Measurements from ENCODE around the gene PCDHGB3.
"Not testable (repeated sequence)": the region's sequence is repeated elsewhere in the genome, so short reads cannot be mapped to it uniquely, and the experiment has no call there.

The PCDHGB3 gene

DNA sequence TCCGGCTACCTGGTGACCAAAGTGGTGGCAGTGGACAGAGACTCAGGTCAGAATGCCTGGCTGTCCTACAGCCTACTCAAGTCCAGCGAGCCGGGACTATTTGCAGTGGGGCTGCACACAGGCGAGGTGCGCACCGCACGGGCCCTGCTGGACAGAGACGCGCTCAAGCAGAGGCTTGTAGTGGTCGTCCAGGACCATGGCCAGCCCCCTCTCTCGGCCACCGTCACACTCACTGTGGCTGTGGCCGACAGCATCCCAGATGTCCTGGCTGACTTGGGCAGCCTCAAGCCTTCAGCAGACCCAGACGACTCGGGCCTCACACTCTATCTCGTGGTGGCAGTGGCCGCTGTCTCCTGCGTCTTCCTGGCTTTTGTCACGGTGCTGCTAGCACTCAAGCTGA, 13.1 kb upstream of the PCDHGB3 start:
- DNase-seq (ENCODE audit: extremely low read depth in 1 of 2, low read depth in 1 of 2) = no peak

- DNase-seq (ENCODE audit: extremely low read depth in 1 of 2, low read depth in 1 of 2) = no peak
Observed at GRCh38 chr5:141359790-141360426, 10.1 kb upstream of the PCDHGB3 start, which contains the start of gene PCDHGB2. Gene PCDHGB2 (plus strand): TSS chr5:141359994. CDS start chr5:141360136, 142 bp downstream.

- DNase-seq (ENCODE audit: extremely low read depth in 1 of 2, low read depth in 1 of 2) = no peak
Observed at GRCh38 chr5:141360685-141361084, 9.4 kb upstream of the PCDHGB3 start.

DNA sequence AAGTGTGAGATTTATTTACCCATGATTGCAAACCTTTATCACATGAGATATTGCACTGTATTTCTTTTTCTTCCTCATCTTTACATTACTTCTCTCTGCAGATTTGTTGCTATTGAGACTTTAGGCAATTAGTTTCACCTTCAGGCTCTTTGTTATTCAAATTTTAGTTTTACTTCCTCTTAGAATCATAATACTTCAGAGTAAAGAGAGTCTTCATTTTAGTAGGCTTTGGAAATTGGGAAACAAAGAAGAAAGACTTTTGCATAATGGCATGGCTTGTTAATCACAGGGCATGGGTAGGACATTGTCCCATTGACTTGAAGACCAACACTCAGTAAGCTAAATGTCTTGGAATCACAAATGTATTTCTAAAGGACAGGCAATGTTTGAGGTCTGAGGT, 7.3 kb upstream of the PCDHGB3 start:
- no peak for DNase-seq (ENCODE audit: extremely low read depth in 1 of 2, low read depth in 1 of 2)

DNA sequence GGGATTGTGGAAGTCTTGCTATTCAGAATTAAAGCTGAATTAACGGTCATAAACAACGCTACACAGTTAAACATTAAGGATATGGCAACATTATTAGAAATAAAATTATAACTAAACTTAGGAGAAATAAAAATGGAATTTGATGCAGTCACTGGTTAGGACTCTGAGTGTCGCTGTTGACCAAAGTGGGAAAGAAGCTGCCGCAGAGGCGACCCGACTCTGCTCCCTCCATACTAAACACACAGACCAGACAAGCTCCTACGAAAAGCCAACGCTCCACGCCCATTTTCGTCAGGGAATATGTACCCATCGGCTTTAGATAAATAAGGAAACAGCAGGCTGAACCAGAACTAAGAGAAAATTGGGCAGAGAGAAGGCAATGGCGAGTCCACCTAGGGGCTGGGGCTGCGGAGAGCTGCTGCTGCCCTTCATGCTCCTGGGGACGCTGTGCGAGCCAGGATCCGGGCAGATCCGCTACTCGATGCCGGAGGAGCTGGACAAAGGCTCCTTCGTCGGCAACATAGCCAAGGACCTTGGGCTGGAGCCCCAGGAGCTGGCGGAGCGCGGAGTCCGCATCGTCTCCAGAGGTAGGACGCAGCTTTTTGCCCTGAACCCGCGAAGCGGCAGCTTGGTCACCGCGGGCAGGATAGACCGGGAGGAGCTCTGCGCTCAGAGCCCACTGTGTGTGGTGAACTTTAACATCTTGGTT, 5.9 kb upstream of the PCDHGB3 start, which contains the start of gene PCDHGA5:
Gene PCDHGA5, plus strand, starts transcription at position 211 of the 709 bp plus-strand sequence. Its CDS starts 169 bp downstream, at position 380.
- no peak for DNase-seq (ENCODE audit: extremely low read depth in 1 of 2, low read depth in 1 of 2)

DNA sequence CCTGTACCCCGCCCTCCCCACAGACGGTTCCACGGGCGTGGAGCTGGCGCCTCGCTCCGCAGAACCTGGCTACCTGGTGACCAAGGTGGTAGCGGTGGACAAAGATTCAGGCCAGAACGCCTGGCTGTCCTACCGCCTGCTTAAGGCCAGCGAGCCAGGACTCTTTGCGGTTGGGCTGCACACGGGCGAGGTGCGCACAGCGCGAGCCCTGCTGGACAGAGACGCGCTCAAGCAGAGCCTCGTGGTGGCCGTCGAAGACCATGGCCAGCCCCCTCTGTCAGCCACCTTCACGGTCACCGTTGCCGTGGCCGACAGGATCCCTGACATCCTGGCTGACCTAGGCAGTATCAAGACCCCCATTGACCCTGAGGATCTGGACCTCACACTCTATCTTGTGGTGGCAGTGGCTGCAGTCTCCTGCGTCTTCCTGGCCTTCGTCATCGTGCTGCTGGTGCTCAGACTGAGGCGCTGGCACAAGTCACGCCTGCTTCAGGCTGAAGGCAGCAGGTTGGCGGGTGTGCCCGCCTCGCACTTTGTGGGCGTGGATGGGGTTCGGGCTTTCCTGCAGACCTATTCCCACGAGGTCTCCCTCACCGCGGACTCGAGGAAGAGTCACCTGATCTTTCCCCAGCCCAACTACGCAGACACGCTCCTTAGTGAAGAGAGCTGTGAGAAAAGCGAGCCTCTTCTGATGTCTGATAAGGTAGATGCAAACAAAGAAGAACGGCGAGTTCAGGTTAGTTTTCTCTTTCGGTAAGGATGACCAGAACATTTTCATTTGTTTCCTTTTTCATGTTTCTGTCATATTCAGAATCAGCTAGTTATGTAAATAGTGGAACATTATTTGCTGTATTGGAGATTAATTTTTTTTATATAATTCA, 3.8 kb upstream of the PCDHGB3 start:
- no peak for DNase-seq (ENCODE audit: extremely low read depth in 1 of 2, low read depth in 1 of 2)

- no peak for DNase-seq (ENCODE audit: extremely low read depth in 1 of 2, low read depth in 1 of 2)
Observed at GRCh38 chr5:141371572-141372475, 1.8 kb downstream of the PCDHGB3 start.

DNA sequence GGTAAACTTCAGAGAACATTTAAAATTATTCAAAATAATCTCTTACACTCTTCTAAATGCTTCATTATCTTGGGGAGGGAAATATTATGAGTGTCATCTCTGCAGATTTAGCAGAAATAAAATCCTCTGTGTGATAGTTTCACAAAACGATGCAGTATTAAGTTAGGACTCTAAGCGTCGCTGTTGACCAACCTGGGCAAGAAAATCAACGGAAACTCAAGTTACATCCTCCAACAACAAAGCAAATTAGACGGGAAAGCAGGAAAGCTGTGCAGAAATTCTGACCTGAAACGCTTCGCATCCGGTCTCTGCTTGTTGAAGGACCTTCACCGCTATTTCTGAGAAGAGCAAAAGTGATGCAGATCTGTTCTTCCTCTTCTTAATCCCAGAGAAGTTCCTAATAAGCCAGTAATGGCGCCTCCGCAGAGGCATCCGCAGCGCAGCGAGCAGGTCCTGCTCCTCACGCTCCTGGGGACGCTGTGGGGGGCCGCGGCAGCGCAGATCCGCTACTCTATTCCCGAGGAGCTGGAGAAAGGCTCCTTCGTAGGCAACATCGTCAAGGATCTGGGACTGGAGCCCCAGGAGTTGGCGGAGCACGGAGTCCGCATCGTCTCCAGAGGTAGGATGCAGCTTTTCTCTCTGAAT, 3.8 kb downstream of the PCDHGB3 start, which contains the start of gene PCDHGA6:
Gene PCDHGA6, plus strand, starts transcription at position 219 of the 645 bp plus-strand sequence. Its CDS starts 193 bp downstream, at position 412.
- DNase-seq (ENCODE audit: extremely low read depth in 1 of 2, low read depth in 1 of 2) = no peak

- no peak for DNase-seq (ENCODE audit: extremely low read depth in 1 of 2, low read depth in 1 of 2)
Observed at GRCh38 chr5:141374627-141375026, 4.6 kb downstream of the PCDHGB3 start.

DNA sequence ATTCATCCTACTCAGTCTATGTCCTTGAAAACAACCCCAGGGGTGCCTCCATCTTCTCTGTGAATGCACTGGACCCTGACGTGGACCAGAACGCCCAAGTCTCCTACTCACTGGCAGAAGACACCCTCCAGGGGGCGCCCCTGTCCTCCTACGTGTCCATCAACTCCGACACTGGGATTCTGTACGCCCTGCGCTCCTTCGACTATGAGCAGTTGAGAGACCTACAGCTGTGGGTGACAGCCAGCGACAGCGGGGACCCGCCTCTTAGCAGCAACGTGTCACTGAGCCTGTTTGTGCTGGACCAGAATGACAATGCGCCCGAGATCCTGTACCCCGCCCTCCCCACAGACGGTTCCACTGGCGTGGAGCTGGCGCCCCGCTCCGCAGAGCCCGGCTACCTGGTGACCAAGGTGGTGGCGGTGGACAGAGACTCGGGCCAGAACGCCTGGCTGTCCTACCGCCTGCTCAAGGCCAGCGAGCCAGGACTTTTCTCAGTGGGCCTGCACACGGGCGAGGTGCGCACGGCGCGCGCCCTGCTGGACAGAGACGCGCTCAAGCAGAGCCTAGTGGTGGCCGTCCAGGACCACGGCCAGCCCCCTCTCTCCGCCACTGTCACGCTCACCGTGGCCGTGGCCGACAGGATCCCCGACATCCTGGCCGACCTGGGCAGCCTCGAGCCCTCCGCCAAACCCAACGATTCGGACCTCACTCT, 5.6 kb downstream of the PCDHGB3 start:
- not testable (repeated sequence) for DNase-seq (ENCODE audit: extremely low read depth in 1 of 2, low read depth in 1 of 2)

DNA sequence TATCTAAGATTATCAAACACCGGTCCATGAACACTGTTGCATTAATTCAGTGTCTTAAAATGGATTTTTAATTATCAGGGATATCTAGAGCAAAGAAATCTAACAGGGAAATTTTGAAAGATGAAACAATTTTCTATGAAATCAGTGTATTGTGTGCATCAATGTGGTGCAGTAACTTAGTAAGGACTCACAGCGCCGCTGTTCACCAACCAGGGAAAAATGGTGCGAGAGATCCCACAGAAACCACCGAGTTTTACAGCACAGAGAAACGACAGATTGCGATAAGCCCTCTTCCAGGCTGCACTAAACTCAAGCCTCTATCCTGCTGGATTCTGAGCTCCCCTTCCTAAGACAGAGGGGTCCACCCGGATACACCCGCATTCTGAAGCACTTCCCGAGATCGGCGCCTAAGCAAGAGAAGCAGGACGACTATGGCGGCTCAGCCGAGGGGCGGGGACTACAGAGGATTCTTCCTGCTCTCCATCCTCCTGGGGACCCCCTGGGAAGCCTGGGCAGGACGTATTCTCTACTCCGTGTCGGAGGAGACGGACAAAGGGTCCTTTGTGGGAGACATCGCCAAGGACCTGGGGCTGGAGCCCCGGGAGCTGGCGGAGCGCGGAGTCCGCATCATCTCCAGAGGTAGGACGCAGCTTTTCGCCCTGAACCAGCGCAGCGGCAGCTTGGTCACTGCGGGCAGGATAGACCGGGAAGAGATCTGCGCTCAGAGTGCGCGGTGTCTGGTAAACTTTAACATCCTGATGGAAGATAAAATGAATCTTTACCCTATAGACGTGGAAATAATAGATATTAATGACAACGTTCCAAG, 12.6 kb downstream of the PCDHGB3 start, which contains the start of gene PCDHGA7:
Gene PCDHGA7, plus strand, starts transcription at position 274 of the 826 bp plus-strand sequence. Its CDS starts 158 bp downstream, at position 432.
- no peak for DNase-seq (ENCODE audit: extremely low read depth in 1 of 2, low read depth in 1 of 2)

GRCh38 chr5:141383345-141383744, 13.3 kb downstream of the PCDHGB3 start:
- DNase-seq (ENCODE audit: extremely low read depth in 1 of 2, low read depth in 1 of 2) = no peak

GRCh38 chr5:141384471-141385267, 14.6 kb downstream of the PCDHGB3 start:
- DNase-seq (ENCODE audit: extremely low read depth in 1 of 2, low read depth in 1 of 2) = no peak

GRCh38 chr5:141387557-141388311, 17.7 kb downstream of the PCDHGB3 start, which contains the start of gene PCDHGB4:
Gene PCDHGB4 (plus strand): TSS chr5:141387698. CDS start chr5:141387885, 187 bp downstream.
- not testable (repeated sequence) for DNase-seq (ENCODE audit: extremely low read depth in 1 of 2, low read depth in 1 of 2)

GRCh38 chr5:141388661-141389060, 18.6 kb downstream of the PCDHGB3 start:
- no peak for DNase-seq (ENCODE audit: extremely low read depth in 1 of 2, low read depth in 1 of 2)

Data from stimulated activated CD8-positive, alpha-beta memory T cell treated with anti-CD3 and anti-CD28 coated beads, Interleukin-7, amount 100 ng/mL, for 48 hours (primary cell).